HepG2 (cell line): ENCODE data around the gene SDC3. TPM values are rescaled to one million over a fixed set of nuclear protein-coding genes. Genes with fewer than 3 reads are reported as not detected.

Source experiments
- ATF7 ChIP-seq, 2 experiments: fragments of 450-650 bp in 1 of 2; sonication (generic) in 1 of 2; formaldehyde crosslinking in 1 of 2; IDR thresholded peaks; 2 replicates each; pipeline versions ENCODE4 v1.4.0 to v1.6.1; 2016 to 2020; ENCODE audit warnings: antibody characterized with exemption in 1 of 2, mild to moderate bottlenecking in 1 of 2, missing genetic modification reagents in 1 of 2
- ATRX ChIP-seq: sonication (generic); formaldehyde crosslinking; IDR thresholded peaks from 2 replicates; pipeline ENCODE4 v1.4.0; 2020; ENCODE audit warnings: missing genetic modification reagents, borderline replicate concordance
- GATAD2A ChIP-seq: IDR thresholded peaks from 2 replicates; pipeline ENCODE4 v1.6.1; 2016
- HNRNPH1 ChIP-seq: fragments of 200-400 bp; formaldehyde crosslinking; optimal IDR thresholded peaks from 2 replicates; pipeline ENCODE3; 2017; ENCODE audit warnings: mild to moderate bottlenecking, low read depth, low read length
- KAT7 ChIP-seq: IDR thresholded peaks from 2 replicates; pipeline ENCODE4 v1.6.1; 2018; ENCODE audit warnings: borderline replicate concordance, missing compliant biosample characterization
- KLF15 ChIP-seq: sonication (generic); formaldehyde crosslinking; IDR thresholded peaks from 2 replicates; pipeline ENCODE4 v1.8.1; 2023; ENCODE audit warnings: borderline replicate concordance, mild to moderate bottlenecking, inconsistent platforms, missing genetic modification reagents, mixed read lengths
- MLLT10 ChIP-seq: sonication (generic); formaldehyde crosslinking; IDR thresholded peaks from 2 replicates; pipeline ENCODE4 v1.4.0; 2020; ENCODE audit warnings: missing genetic modification reagents
- MLX ChIP-seq: IDR thresholded peaks from 2 replicates; pipeline ENCODE4 v1.6.1; 2016
- MYC ChIP-seq: sonication (generic); formaldehyde crosslinking; IDR thresholded peaks from 2 replicates; pipeline ENCODE4 v1.9.0; 2021; ENCODE audit warnings: missing genetic modification reagents, borderline replicate concordance
- ONECUT2 ChIP-seq: sonication (generic); formaldehyde crosslinking; IDR thresholded peaks from 2 replicates; pipeline ENCODE4 v1.4.0; 2020; ENCODE audit warnings: missing genetic modification reagents
- SOX6 ChIP-seq, 2 experiments: fragments of 450-650 bp in 1 of 2; sonication (generic) in 1 of 2; formaldehyde crosslinking in 1 of 2; IDR thresholded peaks; 2 replicates each; pipeline versions ENCODE4 v1.4.0 to v1.6.1; 2017 to 2020; ENCODE audit warnings: antibody characterized with exemption in 1 of 2, mild to moderate bottlenecking in 1 of 2, missing genetic modification reagents in 1 of 2
- XRCC5 ChIP-seq: fragments of 200-400 bp; formaldehyde crosslinking; optimal IDR thresholded peaks from 2 replicates; pipeline ENCODE3; 2017; ENCODE audit warnings: mild to moderate bottlenecking, low read length
- ZBTB7A ChIP-seq: sonication (generic); formaldehyde crosslinking; IDR thresholded peaks from 2 replicates; pipeline ENCODE4 v1.8.0; 2022; ENCODE audit warnings: mild to moderate bottlenecking, missing genetic modification reagents
- ZFP36 ChIP-seq: fragments of 150-350 bp; IDR thresholded peaks from 2 replicates; pipeline ENCODE4 v1.6.1; 2018; ENCODE audit warnings: borderline replicate concordance, low read length, low read depth; ENCODE audit not compliant: partially characterized antibody
- ZNF30 ChIP-seq: sonication (generic); formaldehyde crosslinking; IDR thresholded peaks from 2 replicates; pipeline ENCODE4 v1.5.0; 2020; ENCODE audit warnings: mild to moderate bottlenecking, missing genetic modification reagents
- ZNF674 ChIP-seq: sonication (generic); formaldehyde crosslinking; IDR thresholded peaks from 2 replicates; pipeline ENCODE4 v1.5.0; 2020; ENCODE audit warnings: low read depth, mild to moderate bottlenecking, missing genetic modification reagents
- ZNF790 ChIP-seq: sonication (generic); formaldehyde crosslinking; IDR thresholded peaks from 2 replicates; pipeline ENCODE4 v1.8.0; 2022; ENCODE audit warnings: missing genetic modification reagents, mild to moderate bottlenecking, borderline replicate concordance
- polyA plus RNA-seq, 8 experiments: library from polyadenylated mRNA; depleted of rRNA in 3 of 8; stranded (reverse) in 7 of 8; unstranded in 1 of 8; fragments of >200 nt; fragmentation: Illumina TruSeq in 4 of 8; extraction: Trizol in 4 of 8; gene quantifications; 2 replicates each; pipeline versions ENCODE4 v1.2.1 to v1.2.3, GENCODE V29; 2011 to 2016; ENCODE audit warnings: low read depth in 4 of 8, missing spikeins in 1 of 8, mixed read lengths in 1 of 8; ENCODE audit not compliant: insufficient read depth in 1 of 8
- total RNA-seq, 5 experiments: library from RNA; depleted of rRNA; stranded (reverse); fragments of >200 nt; fragmentation: Illumina TruSeq; extraction: Trizol; gene quantifications; 2 replicates each; pipeline ENCODE4 v1.2.3, GENCODE V29; 2016; ENCODE audit warnings: low read depth in 1 of 5
- TF ChIP-seq, protein P1 (sequence below): sonication (generic); formaldehyde crosslinking; IDR thresholded peaks from 2 replicates; pipeline ENCODE4 v1.4.0; 2020; ENCODE audit warnings: missing genetic modification reagents; ENCODE audit errors: not compliant biosample characterization
- TF ChIP-seq, protein P2 (sequence below): sonication (generic); formaldehyde crosslinking; IDR thresholded peaks from 2 replicates; pipeline ENCODE4 v1.4.0; 2020; ENCODE audit warnings: mild to moderate bottlenecking, low read depth, missing genetic modification reagents
- TF ChIP-seq, protein P3 (sequence below): sonication (generic); formaldehyde crosslinking; IDR thresholded peaks from 2 replicates; pipeline ENCODE4 v1.5.0; 2020; ENCODE audit warnings: mild to moderate bottlenecking, missing genetic modification reagents, borderline replicate concordance
- TF ChIP-seq, protein P4 (sequence below): sonication (generic); formaldehyde crosslinking; IDR thresholded peaks from 2 replicates; pipeline ENCODE4 v1.9.0; 2021; ENCODE audit warnings: missing genetic modification reagents, borderline replicate concordance

The SDC3 gene
- total and polyA plus RNA-seq, 2 of the 13 experiments (the other 11 are each of a cell fraction or from before 2014, with no cell fraction given) = 0.49 to 0.84 TPM

GRCh38 chr1:30892671-30893073, 15.9 kb downstream of the SDC3 start (continued):
- TF ChIP-seq GATAD2A (CRISPR knock-in tag) = peak; percentile 55; the same call in 1 of the 2 replicates
- no peak for TF ChIP-seq MLX (CRISPR knock-in tag)
- TF ChIP-seq ZNF30 (CRISPR knock-in tag) = no peak
- TF ChIP-seq, protein P1, sequence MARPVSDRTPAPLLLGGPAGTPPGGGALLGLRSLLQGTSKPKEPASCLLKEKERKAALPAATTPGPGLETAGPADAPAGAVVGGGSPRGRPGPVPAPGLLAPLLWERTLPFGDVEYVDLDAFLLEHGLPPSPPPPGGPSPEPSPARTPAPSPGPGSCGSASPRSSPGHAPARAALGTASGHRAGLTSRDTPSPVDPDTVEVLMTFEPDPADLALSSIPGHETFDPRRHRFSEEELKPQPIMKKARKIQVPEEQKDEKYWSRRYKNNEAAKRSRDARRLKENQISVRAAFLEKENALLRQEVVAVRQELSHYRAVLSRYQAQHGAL = no peak
- TF ChIP-seq KLF15 (CRISPR knock-in tag) = no peak
- no peak for TF ChIP-seq ONECUT2 (CRISPR knock-in tag)
- TF ChIP-seq HNRNPH1 = no peak
- TF ChIP-seq, protein P2, sequence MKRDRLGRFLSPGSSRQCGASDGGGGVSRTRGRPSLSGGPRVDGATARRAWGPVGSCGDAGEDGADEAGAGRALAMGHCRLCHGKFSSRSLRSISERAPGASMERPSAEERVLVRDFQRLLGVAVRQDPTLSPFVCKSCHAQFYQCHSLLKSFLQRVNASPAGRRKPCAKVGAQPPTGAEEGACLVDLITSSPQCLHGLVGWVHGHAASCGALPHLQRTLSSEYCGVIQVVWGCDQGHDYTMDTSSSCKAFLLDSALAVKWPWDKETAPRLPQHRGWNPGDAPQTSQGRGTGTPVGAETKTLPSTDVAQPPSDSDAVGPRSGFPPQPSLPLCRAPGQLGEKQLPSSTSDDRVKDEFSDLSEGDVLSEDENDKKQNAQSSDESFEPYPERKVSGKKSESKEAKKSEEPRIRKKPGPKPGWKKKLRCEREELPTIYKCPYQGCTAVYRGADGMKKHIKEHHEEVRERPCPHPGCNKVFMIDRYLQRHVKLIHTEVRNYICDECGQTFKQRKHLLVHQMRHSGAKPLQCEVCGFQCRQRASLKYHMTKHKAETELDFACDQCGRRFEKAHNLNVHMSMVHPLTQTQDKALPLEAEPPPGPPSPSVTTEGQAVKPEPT = no peak
- no peak for TF ChIP-seq MLLT10 (CRISPR knock-in tag)
- TF ChIP-seq, protein P3, sequence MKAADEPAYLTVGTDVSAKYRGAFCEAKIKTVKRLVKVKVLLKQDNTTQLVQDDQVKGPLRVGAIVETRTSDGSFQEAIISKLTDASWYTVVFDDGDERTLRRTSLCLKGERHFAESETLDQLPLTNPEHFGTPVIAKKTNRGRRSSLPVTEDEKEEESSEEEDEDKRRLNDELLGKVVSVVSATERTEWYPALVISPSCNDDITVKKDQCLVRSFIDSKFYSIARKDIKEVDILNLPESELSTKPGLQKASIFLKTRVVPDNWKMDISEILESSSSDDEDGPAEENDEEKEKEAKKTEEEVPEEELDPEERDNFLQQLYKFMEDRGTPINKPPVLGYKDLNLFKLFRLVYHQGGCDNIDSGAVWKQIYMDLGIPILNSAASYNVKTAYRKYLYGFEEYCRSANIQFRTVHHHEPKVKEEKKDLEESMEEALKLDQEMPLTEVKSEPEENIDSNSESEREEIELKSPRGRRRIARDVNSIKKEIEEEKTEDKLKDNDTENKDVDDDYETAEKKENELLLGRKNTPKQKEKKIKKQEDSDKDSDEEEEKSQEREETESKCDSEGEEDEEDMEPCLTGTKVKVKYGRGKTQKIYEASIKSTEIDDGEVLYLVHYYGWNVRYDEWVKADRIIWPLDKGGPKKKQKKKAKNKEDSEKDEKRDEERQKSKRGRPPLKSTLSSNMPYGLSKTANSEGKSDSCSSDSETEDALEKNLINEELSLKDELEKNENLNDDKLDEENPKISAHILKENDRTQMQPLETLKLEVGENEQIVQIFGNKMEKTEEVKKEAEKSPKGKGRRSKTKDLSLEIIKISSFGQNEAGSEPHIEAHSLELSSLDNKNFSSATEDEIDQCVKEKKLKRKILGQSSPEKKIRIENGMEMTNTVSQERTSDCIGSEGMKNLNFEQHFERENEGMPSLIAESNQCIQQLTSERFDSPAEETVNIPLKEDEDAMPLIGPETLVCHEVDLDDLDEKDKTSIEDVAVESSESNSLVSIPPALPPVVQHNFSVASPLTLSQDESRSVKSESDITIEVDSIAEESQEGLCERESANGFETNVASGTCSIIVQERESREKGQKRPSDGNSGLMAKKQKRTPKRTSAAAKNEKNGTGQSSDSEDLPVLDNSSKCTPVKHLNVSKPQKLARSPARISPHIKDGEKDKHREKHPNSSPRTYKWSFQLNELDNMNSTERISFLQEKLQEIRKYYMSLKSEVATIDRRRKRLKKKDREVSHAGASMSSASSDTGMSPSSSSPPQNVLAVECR = 0 out of 2 replicates have a peak, but pooled peaks have one; percentile 32
- no peak for TF ChIP-seq ZBTB7A (CRISPR knock-in tag)
- peak; percentile 13 for TF ChIP-seq XRCC5
- no peak for TF ChIP-seq KAT7 (CRISPR knock-in tag)
- TF ChIP-seq SOX6 (IDR thresholded peaks at IDR 0.05) = no peak
- TF ChIP-seq SOX6 (CRISPR knock-in tag; IDR thresholded peaks at IDR 0.05) = no peak
- no peak for TF ChIP-seq ATF7 (IDR thresholded peaks at IDR 0.05)
- TF ChIP-seq ATF7 (CRISPR knock-in tag; IDR thresholded peaks at IDR 0.05) = no peak
- TF ChIP-seq ZNF790 (CRISPR knock-in tag) = no peak
- no peak for TF ChIP-seq ATRX (CRISPR knock-in tag)
- TF ChIP-seq, protein P4, sequence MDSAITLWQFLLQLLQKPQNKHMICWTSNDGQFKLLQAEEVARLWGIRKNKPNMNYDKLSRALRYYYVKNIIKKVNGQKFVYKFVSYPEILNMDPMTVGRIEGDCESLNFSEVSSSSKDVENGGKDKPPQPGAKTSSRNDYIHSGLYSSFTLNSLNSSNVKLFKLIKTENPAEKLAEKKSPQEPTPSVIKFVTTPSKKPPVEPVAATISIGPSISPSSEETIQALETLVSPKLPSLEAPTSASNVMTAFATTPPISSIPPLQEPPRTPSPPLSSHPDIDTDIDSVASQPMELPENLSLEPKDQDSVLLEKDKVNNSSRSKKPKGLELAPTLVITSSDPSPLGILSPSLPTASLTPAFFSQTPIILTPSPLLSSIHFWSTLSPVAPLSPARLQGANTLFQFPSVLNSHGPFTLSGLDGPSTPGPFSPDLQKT = no peak
- TF ChIP-seq ZFP36 = no peak
- TF ChIP-seq ZNF674 (CRISPR knock-in tag) = no peak
- no peak for TF ChIP-seq MYC (CRISPR knock-in tag)
